WTC11 (cell line): ENCODE results near the gene CDH16. TPM values are rescaled to one million over a fixed set of nuclear protein-coding genes. Genes with fewer than 3 reads are reported as not detected.

Source experiments
- AFF4 ChIP-seq: sonication (generic); formaldehyde crosslinking; IDR thresholded peaks from 2 replicates; pipeline ENCODE4 v1.8.1; 2023; ENCODE audit warnings: mild to moderate bottlenecking, missing genetic modification reagents, borderline replicate concordance
- ARID4B ChIP-seq: sonication (generic); formaldehyde crosslinking; IDR thresholded peaks from 2 replicates; pipeline ENCODE4 v1.8.0; 2023; ENCODE audit warnings: missing genetic modification reagents, mild to moderate bottlenecking, borderline replicate concordance
- CTCF ChIP-seq: fragments of 200-600 bp; IDR thresholded peaks from 2 replicates; pipeline ENCODE4 v1.8.0; 2022; ENCODE audit warnings: antibody characterized with exemption
- E2F1 ChIP-seq: sonication (generic); formaldehyde crosslinking; IDR thresholded peaks from 2 replicates; pipeline ENCODE4 v1.8.0; 2022; ENCODE audit warnings: mild to moderate bottlenecking, missing genetic modification reagents
- E2F5 ChIP-seq: sonication (generic); formaldehyde crosslinking; IDR thresholded peaks from 2 replicates; pipeline ENCODE4 v1.8.1; 2022; ENCODE audit warnings: mild to moderate bottlenecking, moderate library complexity, missing genetic modification reagents
- FOXJ3 ChIP-seq: sonication (generic); formaldehyde crosslinking; IDR thresholded peaks from 2 replicates; pipeline ENCODE4 v1.9.0; 2021; ENCODE audit warnings: missing genetic modification reagents, mild to moderate bottlenecking, borderline replicate concordance
- FOXP1 ChIP-seq: sonication (generic); formaldehyde crosslinking; IDR thresholded peaks from 2 replicates; pipeline ENCODE4 v1.8.0; 2022; ENCODE audit warnings: missing genetic modification reagents, mild to moderate bottlenecking, moderate library complexity, borderline replicate concordance
- HMGXB4 ChIP-seq: sonication (generic); formaldehyde crosslinking; IDR thresholded peaks from 2 replicates; pipeline ENCODE4 v1.8.1; 2023; ENCODE audit warnings: mild to moderate bottlenecking, moderate library complexity, missing genetic modification reagents
- MAX ChIP-seq: sonication (generic); formaldehyde crosslinking; IDR thresholded peaks from 2 replicates; pipeline ENCODE4 v1.8.0; 2022; ENCODE audit warnings: mild to moderate bottlenecking, missing genetic modification reagents
- OVOL2 ChIP-seq: fragments of 250-450 bp; sonication (Bioruptor Pico); IDR thresholded peaks from 2 replicates; pipeline ENCODE4 v1.9.0; 2021; ENCODE audit warnings: mild to moderate bottlenecking, borderline replicate concordance
- USF1 ChIP-seq: sonication (generic); formaldehyde crosslinking; IDR thresholded peaks from 2 replicates; pipeline ENCODE4 v1.8.0; 2022; ENCODE audit warnings: mild to moderate bottlenecking, missing genetic modification reagents
- ZNF532 ChIP-seq: fragments of 250-450 bp; sonication (Bioruptor Pico); IDR thresholded peaks from 2 replicates; pipeline ENCODE4 v1.9.0; 2021; ENCODE audit warnings: mild to moderate bottlenecking, borderline replicate concordance
- total RNA-seq: library from RNA; stranded (reverse); gene quantifications from 3 replicates; pipeline ENCODE4 v1.2.3, GENCODE V29; 2021

CDH16 gene
- total RNA-seq, 1 experiment from 2014 or later = not detected

- TF ChIP-seq E2F1 (CRISPR knock-in tag) (peak; percentile 84; the same call in 1 of the 2 replicates), MAX (peak; percentile 83), ARID4B (CRISPR knock-in tag) (no peak), ZNF532 (CRISPR knock-in tag) (no peak), FOXP1 (CRISPR knock-in tag) (peak; percentile 69; the same call in 1 of the 2 replicates), HMGXB4 (CRISPR knock-in tag) (0 out of 2 replicates have a peak, but pooled peaks have one; percentile 57), E2F5 (CRISPR knock-in tag) (no peak), OVOL2 (no peak), AFF4 (0 out of 2 replicates have a peak, but pooled peaks have one; percentile 40), USF1 (CRISPR knock-in tag) (peak; percentile 93), FOXJ3 (CRISPR knock-in tag) (no peak), CTCF (no peak)
Observed at GRCh38 chr16:66880288-66881013, 38.2 kb downstream of the CDH16 start, which contains the start of gene PDP2 (continued).
